Smooth muscle cell (in vitro differentiated cells): ENCODE measurements around the gene SCT. TPM values are rescaled to one million over a fixed set of nuclear protein-coding genes. Genes with fewer than 3 reads are reported as not detected.

Source experiments
- DNase-seq: peaks from one replicate; lab custom pipeline; 2025; ENCODE audit not compliant: unreplicated experiment; lab: John Stamatoyannopoulos, UW
- H2AFZ ChIP-seq: fragments of 200-600 bp; sonication (generic); 2 replicates; pipeline ENCODE4 v1.6.0; 2016; ENCODE audit warnings: antibody characterized with exemption, low read depth, mild to moderate bottlenecking
- H3F3A ChIP-seq: fragments of 200-600 bp; sonication (generic); 2 replicates; pipeline ENCODE4 v1.6.0; 2017; ENCODE audit warnings: antibody characterized with exemption, low read depth
- H3K27ac ChIP-seq: fragments of 200-600 bp; sonication (generic); 2 replicates; pipeline ENCODE4 v1.5.1; 2016; ENCODE audit warnings: low read depth, mild to moderate bottlenecking
- H3K27me3 ChIP-seq: fragments of 200-600 bp; sonication (generic); 2 replicates; pipeline ENCODE4 v1.6.1; 2016; ENCODE audit warnings: low read depth, mild to moderate bottlenecking
- H3K36me3 ChIP-seq: fragments of 200-600 bp; sonication (generic); 2 replicates; pipeline ENCODE4 v1.5.1; 2016; ENCODE audit warnings: low read depth
- H3K4me1 ChIP-seq: fragments of 200-600 bp; sonication (generic); 2 replicates; pipeline ENCODE4 v1.5.1; 2016; ENCODE audit warnings: low read depth
- H3K4me2 ChIP-seq: fragments of 200-600 bp; sonication (generic); 2 replicates; pipeline ENCODE4 v1.6.0; 2016; ENCODE audit warnings: mild to moderate bottlenecking
- H3K4me3 ChIP-seq: fragments of 200-600 bp; sonication (generic); 2 replicates; pipeline ENCODE4 v1.5.1; 2016; ENCODE audit warnings: mild to moderate bottlenecking
- H3K79me2 ChIP-seq: fragments of 200-600 bp; sonication (generic); 2 replicates; pipeline ENCODE4 v1.6.0; 2016; ENCODE audit warnings: low read depth, mild to moderate bottlenecking
- H3K9ac ChIP-seq: fragments of 200-600 bp; sonication (generic); 2 replicates; pipeline ENCODE4 v1.6.0; 2016; ENCODE audit warnings: low read depth
- H3K9me3 ChIP-seq: fragments of 200-600 bp; sonication (generic); replicated peaks from 2 replicates; pipeline ENCODE4 v1.5.1; 2016; ENCODE audit warnings: low read depth
- H4K20me1 ChIP-seq: fragments of 200-600 bp; sonication (generic); 2 replicates; pipeline ENCODE4 v1.6.0; 2016; ENCODE audit warnings: low read depth
- WGBS: methylation state at CpG from one replicate; pipeline ENCODE4 v1.1.7; 2016; ENCODE audit warnings: low lambda C conversion rate; 5-methylcytosine and 5-hydroxymethylcytosine counted together
- polyA plus RNA-seq: library from polyadenylated mRNA; unstranded; fragments of >200 nt; fragmentation: Nextera tagmentation; extraction: Ambion mirVana; gene quantifications from 2 replicates; pipeline ENCODE4 v1.2.1, GENCODE V29; 2016
- total RNA-seq: library from RNA; depleted of rRNA; stranded (reverse); fragments of >200 nt; gene quantifications from 2 replicates; pipeline ENCODE4 v1.2.3, GENCODE V29; 2014
- TF ChIP-seq, protein P1 (sequence below): fragments of 200-600 bp; sonication (generic); IDR thresholded peaks from 2 replicates; pipeline ENCODE4 v1.5.1; 2017; ENCODE audit warnings: borderline replicate concordance, mild to moderate bottlenecking, antibody characterized with exemption; ENCODE audit not compliant: insufficient read depth, poor library complexity, severe bottlenecking

Gene SCT
- total and polyA plus RNA-seq, 2 experiments from 2014 or later: 1.4 TPM; not detected in 1

DNA sequence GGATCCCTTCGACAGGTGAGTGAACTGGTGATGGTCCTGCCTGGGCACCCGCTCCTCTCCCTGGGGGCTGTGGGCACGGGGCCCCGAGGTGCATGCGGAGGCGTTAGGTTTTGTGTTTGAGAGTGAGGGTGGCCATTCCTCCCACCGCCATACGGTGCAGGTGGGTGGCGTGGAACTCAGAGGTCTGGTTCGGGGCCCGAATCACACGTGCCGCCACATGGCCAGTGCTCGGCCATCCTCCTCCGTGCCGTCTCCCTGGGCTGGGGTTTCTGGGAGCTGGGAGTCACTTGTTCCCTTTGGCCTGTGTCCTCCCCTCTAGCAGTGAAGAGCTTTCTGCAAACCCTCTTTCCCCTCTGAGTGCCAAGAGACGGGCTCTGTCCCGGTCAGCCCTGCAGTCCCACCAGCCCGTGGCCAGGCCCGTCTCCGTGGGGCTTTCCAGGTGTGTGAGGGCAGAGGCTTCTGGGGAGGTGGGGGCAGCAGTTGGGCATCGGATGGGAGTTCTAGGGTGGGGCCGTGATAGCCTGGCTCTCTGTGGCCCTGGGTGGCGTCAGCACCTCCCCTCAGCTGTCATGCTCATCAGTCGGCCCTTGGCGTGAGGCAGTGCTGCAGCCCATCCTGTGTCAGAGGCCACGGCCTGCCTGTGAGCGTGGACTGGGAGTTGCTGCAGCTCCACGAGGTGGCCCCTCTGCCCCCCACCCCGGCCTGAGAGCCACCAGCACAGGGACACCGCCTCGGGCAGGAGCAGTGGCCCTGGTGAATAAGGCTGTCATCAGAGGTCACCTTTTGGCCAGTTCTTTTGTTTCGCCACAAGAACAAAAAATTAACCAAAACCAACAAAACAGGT, 21.5 kb downstream of the SCT start:
- Histone ChIP-seq H3K4me2 (no peak overlapping the region), H3K27me3 (no peaks in the 10 kb centered on the region), H3K27ac (no peak overlapping the region), H2AFZ (no peak overlapping the region), H3K79me2 (no peaks in the 10 kb centered on the region), H3F3A (no peaks in the 10 kb centered on the region), H3K4me3 (no peak overlapping the region), H3K9me3 (no peaks in the 10 kb centered on the region), H3K9ac (no peak overlapping the region), H3K36me3 (peaks cover 15% of the 10 kb centered on the region), H3K4me1 (no peaks in the 10 kb centered on the region), H4K20me1 (peaks cover 30% of the 10 kb centered on the region)
- TF ChIP-seq, protein P1, sequence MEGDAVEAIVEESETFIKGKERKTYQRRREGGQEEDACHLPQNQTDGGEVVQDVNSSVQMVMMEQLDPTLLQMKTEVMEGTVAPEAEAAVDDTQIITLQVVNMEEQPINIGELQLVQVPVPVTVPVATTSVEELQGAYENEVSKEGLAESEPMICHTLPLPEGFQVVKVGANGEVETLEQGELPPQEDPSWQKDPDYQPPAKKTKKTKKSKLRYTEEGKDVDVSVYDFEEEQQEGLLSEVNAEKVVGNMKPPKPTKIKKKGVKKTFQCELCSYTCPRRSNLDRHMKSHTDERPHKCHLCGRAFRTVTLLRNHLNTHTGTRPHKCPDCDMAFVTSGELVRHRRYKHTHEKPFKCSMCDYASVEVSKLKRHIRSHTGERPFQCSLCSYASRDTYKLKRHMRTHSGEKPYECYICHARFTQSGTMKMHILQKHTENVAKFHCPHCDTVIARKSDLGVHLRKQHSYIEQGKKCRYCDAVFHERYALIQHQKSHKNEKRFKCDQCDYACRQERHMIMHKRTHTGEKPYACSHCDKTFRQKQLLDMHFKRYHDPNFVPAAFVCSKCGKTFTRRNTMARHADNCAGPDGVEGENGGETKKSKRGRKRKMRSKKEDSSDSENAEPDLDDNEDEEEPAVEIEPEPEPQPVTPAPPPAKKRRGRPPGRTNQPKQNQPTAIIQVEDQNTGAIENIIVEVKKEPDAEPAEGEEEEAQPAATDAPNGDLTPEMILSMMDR: no peak
- no peak for DNase-seq
- 99% methylated on average over 33 of the region's 33 CpGs for WGBS

DNA sequence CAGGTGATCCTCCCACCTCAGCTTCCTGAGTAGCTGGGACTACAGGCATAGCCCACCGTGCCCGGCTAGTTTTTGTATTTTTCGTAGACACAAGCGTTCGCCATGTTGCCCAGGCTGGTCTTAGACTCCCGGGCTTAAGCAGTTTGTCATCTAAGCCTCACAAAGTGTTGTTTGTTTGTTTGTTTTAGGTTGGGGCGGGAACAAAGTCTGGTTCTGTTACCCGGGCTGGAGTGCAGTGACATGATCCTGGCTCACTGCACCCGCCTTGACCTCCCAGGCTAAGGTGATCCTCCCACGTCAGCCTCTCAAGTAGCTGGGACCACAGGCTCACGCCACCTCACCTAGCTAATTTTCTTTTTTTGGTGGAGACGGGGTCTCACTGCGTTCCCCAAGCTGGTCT, 23.8 kb downstream of the SCT start:
- Histone ChIP-seq H3K79me2 (no peaks in the 10 kb centered on the region), H3K27me3 (no peaks in the 10 kb centered on the region), H2AFZ (no peak overlapping the region), H3K4me3 (no peak overlapping the region), H3K27ac (no peak overlapping the region), H3K4me2 (no peak overlapping the region), H4K20me1 (peaks cover 50% of the 10 kb centered on the region), H3F3A (no peaks in the 10 kb centered on the region), H3K9ac (no peak overlapping the region), H3K4me1 (no peaks in the 10 kb centered on the region), H3K9me3 (no peaks in the 10 kb centered on the region), H3K36me3 (peaks cover 15% of the 10 kb centered on the region)
- TF ChIP-seq, protein P1: no peak
- 96% methylated on average over 13 of the region's 13 CpGs for WGBS
- no peak for DNase-seq

DNA sequence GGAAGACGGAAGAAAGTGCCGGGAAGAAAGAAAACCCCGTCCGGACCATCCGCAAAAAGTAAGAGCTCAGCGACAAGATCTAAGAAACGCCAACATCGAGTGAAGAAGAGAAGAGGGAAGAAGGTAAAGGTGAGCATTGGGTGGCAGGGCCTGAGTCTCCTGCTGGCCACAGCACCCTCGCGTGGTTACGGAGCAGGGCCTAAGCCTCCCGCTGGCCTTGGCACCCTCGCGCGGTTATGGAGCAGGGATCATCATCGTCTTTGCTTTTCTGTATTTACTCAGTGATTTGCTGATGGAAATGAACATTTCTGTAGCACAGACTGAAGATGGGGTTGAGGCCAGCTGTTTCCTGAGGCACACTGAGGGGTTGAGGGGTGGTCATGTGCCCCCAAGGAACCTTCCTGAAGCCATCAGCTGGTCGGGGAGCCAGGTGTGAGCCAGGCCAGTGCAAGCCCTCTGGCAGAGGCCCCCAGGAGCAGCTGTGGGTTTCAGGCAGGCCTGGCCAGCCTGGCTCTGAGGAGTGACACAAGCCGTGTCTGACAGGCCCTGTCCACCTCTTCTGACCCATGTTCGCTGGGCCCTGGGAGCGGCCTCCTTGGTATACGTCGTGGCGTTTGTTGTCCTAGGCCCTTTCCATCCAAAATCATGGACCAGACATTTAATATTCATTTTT, 25.3 kb downstream of the SCT start:
- H3K27me3 ChIP-seq: no peaks in the 10 kb centered on the region
- TF ChIP-seq, protein P1: no peak

More for the DNA sequence above, 25.3 kb downstream of the SCT start:
- no peak overlapping the region for H3K4me3 ChIP-seq
- H3K4me1 ChIP-seq: no peaks in the 10 kb centered on the region
- no peak for DNase-seq
- no peak overlapping the region for H3K27ac ChIP-seq
- 97% methylated on average over 23 of the region's 23 CpGs for WGBS
- no peak overlapping the region for H3K9ac ChIP-seq
- no peaks in the 10 kb centered on the region for H3F3A ChIP-seq
- H3K4me2 ChIP-seq: no peak overlapping the region
- no peaks in the 10 kb centered on the region for H3K9me3 ChIP-seq
- H4K20me1 ChIP-seq: peaks cover 64% of the 10 kb centered on the region
- no peak overlapping the region for H2AFZ ChIP-seq
- H3K36me3 ChIP-seq: peaks cover 11% of the 10 kb centered on the region
- no peaks in the 10 kb centered on the region for H3K79me2 ChIP-seq
